NCI-H1436 treated with DMSO at 0.1 percent for 48 hours (cell line): ENCODE data around the gene MAGI3.
"Not testable (repeated sequence)": the region's sequence is repeated elsewhere in the genome, so short reads cannot be mapped to it uniquely, and the experiment has no call there.

ENCODE experiments used
- DNase-seq: peaks from one replicate; lab custom pipeline; 2025; lab: John Stamatoyannopoulos, UW

The MAGI3 gene

GRCh38 chr1:113442131-113442530 lies 51.8 kb downstream of the MAGI3 start:
- no peak for DNase-seq

- DNase-seq = no peak
Measured at GRCh38 chr1:113444857-113445256, 54.5 kb downstream of the MAGI3 start.

- no peak for DNase-seq
Measured at GRCh38 chr1:113451710-113452109, 61.4 kb downstream of the MAGI3 start.

GRCh38 chr1:113452921-113453770 lies 62.8 kb downstream of the MAGI3 start:
- DNase-seq = no peak

DNA sequence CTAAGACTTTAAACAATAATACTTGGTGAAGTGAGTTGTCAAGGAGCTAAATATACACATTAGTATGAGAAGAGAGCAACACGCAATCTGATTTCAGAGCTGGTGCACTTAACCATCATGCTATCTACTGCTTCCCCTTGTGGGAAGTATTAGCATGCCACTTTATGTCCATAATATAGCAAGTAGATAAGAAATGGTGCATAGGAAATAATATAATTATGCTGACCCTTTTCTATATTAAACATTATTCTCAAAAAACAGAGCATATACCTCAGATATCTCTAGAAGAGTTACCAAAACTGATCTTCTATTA lies 63.4 kb downstream of the MAGI3 start:
- peak; percentile 20 for DNase-seq

DNA sequence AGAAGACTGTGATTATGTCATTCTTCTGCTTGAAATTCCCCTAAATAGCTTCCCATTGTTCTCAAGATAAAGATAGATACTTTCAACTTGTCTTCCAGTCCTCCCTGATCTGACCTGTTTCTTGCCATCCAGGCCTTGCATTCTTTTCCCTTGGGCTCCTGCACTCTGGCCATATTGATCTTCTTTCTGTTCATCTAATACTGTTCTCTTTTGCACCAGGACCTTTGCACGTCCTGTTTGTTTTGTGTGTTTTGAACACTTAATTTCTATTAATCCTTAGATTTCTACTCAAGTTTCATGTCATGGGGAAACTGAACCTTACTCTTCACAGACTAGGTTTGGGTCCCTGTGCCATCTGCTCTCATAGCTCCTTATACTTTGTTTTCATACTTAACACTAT lies 65.1 kb downstream of the MAGI3 start:
- no peak for DNase-seq

DNA sequence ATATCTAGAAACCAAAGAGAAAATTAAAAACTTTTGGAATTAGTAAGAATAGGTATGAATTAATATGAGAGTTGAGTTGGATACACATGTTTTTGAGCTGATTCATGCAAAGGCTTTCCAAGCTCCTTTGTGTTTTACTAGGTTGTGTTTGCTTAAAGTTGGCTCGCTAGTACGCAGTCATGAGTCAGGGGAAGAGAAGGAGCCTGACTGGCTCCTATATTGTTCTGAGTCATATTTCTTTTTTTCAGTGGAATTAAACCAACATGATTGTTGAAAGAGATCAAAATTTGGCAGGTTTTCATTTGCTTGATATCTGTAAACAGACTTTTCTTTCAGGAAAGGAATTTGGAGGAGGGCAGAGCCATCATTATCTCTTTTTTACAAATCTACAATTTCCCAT lies 66.7 kb downstream of the MAGI3 start:
- no peak for DNase-seq

DNA sequence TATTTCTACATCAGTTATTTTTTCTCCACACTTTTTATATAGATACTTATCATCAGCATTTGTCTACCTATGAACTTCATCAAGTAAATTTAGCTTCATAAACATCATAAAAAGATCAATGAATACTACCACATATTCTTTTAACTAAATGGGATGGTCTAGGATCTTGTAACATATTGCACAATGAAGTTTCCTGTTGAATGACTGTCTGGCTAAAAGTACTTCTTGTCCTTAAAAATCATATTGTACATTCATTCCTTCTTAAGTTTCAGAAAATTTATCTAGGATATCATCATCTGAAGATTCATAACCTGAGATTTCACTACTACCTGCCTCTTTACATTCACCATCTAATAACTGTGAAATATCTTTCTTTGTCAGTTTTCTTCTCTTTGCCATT lies 69.0 kb downstream of the MAGI3 start:
- DNase-seq = no peak

GRCh38 chr1:113467991-113468390 lies 77.7 kb downstream of the MAGI3 start:
- DNase-seq = no peak

- not testable (repeated sequence) for DNase-seq
Measured at GRCh38 chr1:113478427-113479195, 88.3 kb downstream of the MAGI3 start.

- DNase-seq = no peak
Measured at GRCh38 chr1:113479713-113480676, 89.7 kb downstream of the MAGI3 start.

- not testable (repeated sequence) for DNase-seq
Measured at GRCh38 chr1:113485131-113485530, 94.8 kb downstream of the MAGI3 start.

DNA sequence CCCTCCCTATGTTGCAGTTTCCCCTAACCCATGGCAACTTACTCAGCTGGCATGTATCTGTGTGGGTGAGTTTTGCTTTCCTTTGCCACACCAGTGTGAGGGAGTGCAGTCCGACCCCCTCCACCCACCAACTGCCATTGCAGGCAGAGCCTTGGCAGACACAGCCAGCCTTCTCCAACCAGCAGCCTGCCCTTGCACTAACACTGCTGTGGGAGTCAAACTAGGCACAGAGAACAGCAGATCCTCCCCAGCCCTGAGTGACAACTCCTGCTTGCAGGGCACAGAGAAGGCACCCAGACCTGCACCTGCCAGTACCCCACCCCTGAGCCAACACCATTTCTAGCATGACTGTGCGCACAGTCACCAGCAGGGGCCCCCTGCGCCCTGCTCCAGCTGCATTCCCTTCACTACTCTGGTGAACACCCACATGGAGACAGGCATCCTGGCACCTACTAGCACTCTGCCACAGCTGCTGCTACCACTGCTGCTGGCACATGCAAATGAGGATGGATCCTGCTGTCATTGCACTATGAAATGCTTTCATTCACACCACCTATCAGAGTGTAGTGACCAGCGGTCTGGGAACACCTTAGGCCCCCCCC lies 98.4 kb downstream of the MAGI3 start:
- DNase-seq = no peak

DNA sequence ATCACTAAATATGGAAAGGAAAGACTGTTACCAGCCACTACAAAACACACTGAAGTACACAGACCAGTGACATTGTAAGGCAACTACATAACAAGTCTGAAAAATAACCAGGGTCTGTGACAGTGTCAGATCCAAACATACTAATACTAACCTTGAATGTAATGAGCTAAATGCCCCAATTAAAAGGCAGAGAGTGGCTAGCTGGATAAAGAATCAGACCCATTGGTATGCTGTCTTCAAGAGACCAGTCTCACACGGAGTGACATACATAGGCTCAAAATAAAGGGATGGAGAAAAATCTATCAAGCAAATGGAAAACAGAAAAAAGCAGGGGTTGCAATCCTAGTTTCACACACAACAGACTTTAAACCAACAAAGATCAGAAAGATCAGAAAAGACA lies 100.1 kb downstream of the MAGI3 start:
- no peak for DNase-seq

- no peak for DNase-seq
Measured at GRCh38 chr1:113493533-113493932, 103.2 kb downstream of the MAGI3 start.

GRCh38 chr1:113505357-113505756 lies 115.0 kb downstream of the MAGI3 start:
- no peak for DNase-seq

GRCh38 chr1:113507552-113508214 lies 117.4 kb downstream of the MAGI3 start:
- DNase-seq = no peak

DNA sequence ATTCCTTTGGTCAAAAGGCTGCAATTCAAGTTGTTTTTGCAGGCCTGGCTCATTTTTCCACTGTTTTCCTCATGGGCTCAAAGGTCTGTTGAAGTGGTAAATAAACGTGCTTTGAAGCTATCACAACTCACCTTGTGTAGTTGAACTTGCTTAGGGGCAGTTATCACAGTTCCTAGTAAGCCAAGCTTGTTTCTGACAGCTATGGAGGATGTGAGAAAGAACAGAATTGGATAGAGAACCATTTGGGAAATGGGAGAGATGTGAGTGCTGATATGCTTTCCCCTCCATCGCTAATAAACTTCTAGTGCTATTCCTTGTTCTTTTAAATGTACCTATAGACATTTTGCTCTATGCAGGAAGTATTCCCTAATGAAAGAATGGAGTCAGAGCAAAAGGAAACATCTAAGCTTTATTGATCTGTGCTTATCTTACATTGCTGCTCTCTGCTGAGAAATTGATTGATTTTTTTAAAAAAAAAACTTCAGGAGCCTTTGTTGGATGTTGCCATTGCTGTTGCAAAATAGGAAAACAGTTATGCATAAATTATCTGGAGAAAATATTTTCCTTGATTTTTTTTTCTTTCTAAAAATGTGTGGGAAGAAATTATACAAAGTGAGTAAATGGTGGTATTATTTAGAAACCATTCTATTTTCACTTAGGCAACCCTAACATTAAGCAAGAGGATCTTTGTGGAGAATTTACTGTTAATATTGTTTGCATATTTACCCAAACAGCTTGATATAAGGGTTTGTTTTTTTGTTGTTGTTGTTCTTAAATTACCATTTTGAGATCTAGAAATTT lies 118.2 kb downstream of the MAGI3 start:
- no peak for DNase-seq

GRCh38 chr1:113509766-113510165 lies 119.5 kb downstream of the MAGI3 start:
- DNase-seq = not testable (repeated sequence)

- DNase-seq = no peak
Measured at GRCh38 chr1:113511269-113511668, 121.0 kb downstream of the MAGI3 start.
